ENCODE data around the gene MRGPRX4.

GRCh38 chr11:18151581-18151980 is 21.1 kb upstream of the MRGPRX4 start:
- TF ChIP-seq, protein P1, sequence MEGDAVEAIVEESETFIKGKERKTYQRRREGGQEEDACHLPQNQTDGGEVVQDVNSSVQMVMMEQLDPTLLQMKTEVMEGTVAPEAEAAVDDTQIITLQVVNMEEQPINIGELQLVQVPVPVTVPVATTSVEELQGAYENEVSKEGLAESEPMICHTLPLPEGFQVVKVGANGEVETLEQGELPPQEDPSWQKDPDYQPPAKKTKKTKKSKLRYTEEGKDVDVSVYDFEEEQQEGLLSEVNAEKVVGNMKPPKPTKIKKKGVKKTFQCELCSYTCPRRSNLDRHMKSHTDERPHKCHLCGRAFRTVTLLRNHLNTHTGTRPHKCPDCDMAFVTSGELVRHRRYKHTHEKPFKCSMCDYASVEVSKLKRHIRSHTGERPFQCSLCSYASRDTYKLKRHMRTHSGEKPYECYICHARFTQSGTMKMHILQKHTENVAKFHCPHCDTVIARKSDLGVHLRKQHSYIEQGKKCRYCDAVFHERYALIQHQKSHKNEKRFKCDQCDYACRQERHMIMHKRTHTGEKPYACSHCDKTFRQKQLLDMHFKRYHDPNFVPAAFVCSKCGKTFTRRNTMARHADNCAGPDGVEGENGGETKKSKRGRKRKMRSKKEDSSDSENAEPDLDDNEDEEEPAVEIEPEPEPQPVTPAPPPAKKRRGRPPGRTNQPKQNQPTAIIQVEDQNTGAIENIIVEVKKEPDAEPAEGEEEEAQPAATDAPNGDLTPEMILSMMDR (conservative IDR thresholded peaks at IDR 0.05; ENCODE audit: low read depth, low read length), result no peak
- no peak for TF ChIP-seq EZH2 (IDR thresholded peaks at IDR 0.05; ENCODE audit: borderline replicate concordance, low read depth, low read length, poor library complexity, severe bottlenecking)
